Limb (tissue), 2 donors: ENCODE results near the gene CDH26.

Experiments
- DNase-seq, 2 donors: peaks; one replicate each; pipeline ENCODE4 v3.0.0-alpha.2; 2016; ENCODE audit errors: extremely low spot score in 2 of 2

CDH26 gene

GRCh38 chr20:60060593-60060992 lies 102.4 kb downstream of the CDH26 start:
- DNase-seq, result no peak

DNA sequence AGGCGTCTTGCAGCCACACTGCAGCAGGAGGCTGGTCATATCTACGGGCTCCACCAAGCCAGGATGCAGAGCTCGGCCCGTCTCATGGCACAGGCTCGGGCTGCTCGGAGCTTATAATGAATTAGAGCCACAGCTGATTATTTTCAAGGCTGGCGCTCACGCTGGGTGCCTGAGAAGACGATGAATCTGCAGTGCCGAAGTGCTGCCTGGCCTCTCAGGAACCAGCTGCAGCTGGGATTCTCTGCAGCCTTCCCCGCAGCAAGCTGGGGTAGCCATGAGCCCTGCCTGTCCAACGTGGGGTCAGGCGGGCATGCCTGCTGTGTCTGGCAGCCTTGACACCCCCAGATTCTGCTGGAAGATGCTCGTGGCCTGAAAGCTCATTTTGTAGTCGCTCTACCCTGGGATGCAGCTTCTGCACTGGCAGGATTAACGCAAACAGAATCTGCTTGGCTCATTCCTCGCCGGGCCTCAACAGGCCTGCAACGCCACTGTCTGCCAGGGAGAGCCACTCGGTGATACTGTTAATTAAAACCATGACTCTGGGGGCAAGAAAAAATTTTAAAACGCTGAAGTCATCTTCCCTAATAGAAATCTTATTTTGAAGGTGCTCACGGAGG lies 104.3 kb downstream of the CDH26 start:
- DNase-seq, result peak; percentile 39 to 50

DNA sequence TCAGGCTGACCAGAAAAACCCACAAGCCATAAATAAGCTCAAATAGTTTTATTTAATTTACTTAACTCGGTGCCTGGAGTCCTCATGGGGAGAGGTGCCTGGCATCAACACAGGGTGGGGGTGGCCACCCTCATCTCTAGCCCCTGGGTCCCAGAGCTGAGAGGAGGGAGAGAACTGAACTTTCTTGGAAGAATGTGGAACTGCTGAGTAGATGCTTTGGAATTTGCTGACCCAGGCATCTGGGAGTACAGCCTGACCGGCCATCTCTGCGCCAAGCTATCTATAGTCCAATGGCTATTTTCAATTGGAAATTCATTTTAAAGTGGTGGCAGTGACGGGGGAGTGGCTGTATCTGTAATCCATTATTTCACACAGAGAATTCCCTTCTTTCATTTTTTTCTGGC lies 104.8 kb downstream of the CDH26 start:
- peak in 1 of 2 donors; percentile 36 for DNase-seq

DNA sequence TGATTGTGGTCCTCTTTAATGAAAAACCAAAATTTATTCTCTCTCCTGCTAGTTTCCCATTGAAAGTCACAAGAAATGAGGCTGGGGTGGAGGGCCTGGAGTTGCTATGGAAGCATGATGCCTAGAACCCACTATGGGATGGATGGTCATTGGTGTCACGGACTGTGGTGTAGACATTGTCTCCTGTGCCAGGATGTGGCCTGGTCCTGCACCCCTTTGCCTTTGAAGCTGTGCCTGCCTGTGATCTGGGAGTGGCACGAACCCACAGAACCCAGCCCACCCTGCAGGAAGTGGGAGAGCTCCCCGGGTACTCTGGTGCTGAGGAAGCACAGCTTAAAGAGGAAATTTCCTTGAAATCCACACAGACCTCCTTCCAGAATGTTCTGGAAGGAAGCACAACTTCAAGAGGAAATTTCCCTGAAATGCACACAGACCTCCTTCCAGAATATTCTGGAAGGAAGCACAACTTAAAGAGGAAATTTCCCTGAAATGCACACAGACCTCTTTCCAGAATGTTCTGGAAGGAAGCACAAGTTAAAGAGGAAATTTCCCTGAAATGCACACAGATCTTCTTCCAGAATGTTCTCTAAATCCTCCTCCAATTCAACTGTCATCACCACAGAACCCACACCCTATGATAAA lies 105.6 kb downstream of the CDH26 start:
- peak in 1 of 2 donors; percentile 7 for DNase-seq
